NOMO-1 (cell line): ENCODE measurements around the gene UBE2M.
"Not testable (repeated sequence)": the region's sequence is repeated elsewhere in the genome, so short reads cannot be mapped to it uniquely, and the experiment has no call there.

ENCODE experiments used
- DNase-seq, 2 experiments: peaks; one replicate each; lab custom pipeline; 2025; ENCODE audit not compliant: unreplicated experiment in 2 of 2; lab: John Stamatoyannopoulos, UW

Gene UBE2M

DNA sequence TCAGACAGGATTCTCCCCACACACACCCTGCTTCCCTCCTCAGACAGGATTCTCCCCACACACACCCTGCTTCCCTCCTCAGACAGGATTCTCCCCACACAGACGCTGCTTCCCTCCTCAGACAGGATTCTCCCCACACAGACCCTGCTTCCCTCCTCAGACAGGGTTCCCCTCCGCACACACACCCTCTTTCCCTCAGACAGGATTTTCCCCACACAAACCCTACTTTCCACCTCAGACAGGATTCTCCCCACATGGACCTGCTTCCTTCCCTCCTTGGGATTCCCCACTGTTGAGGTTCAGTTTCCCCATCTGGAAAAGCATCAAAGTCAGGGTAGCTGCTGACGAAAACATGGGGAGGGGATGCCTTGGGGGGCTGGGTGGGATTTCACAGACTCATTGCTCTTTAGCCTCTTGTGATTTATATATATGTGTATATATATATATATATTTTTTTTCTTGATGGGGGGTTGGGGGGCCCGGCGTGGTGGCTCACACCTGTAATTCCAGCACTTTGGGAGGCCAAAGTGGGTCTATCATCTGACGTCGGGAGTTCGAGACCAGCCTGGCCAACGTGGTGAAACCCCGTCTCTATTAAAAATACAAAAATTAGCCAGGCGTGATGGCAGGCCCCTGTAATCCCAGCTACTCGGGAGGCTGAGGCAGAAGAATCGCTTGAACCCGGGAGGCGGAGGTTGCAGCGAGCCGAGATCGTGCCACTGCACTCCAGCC lies 15.6 kb downstream of the UBE2M start:
- DNase-seq, result not testable (repeated sequence)

DNA sequence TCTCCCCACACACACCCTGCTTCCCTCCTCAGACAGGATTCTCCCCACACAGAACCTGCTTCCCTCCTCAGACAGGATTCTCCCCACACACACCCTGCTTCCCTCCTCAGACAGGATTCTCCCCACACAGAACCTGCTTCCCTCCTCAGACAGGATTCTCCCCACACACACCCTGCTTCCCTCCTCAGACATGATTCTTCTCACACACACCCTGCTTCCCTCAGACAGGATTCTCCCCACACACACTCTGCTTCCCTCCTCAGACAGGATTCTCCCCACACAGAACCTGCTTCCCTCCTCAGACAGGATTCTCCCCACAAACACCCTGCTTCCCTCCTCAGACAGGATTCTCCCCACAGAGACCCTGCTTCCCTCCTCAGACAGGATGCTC lies 19.2 kb downstream of the UBE2M start:
- not testable (repeated sequence) for DNase-seq

DNA sequence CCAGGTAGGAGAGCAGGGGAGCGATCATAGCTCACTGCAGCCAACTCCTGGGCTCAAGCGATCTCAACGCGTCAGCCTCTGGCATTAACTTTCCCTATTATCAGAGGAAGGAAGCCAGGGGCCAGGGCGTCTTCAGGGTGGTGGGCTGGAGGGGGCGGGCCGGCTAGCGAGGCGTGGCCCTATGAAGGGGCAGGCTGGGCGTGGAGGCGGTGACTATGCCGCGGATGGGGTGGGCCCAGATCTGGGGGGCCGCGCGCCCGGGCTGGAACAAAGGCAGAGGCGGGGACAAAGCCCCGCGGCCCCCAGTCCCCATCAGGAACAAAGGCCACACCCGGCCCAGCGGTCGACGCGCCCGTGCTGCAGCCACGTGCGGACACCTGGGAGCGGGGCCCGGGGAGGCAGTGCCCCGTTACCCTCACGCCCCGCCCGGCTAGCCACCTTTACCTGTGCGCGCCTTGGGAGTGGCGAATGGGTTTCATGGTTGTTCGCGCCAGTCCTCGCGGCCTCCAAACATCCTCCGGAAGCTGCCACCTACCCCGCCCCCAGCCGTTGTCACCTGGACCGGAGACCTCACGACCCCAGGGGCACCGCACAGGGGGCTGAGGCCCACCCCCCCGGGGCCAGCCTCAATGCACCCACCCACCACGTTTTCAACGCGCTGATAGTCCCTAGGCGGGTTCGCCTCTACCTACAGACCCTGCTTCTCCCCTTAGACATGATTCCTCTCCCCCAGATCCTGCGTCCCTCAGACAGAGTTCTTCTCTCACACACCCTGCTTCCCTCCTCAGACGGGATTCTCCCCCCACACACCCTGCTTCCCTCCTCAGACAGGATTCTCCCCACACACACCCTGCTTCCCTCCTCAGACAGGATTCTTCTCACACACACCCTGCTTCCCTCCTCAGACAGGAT lies 19.9 kb downstream of the UBE2M start:
- peak; percentile 57 to 58 for DNase-seq

DNA sequence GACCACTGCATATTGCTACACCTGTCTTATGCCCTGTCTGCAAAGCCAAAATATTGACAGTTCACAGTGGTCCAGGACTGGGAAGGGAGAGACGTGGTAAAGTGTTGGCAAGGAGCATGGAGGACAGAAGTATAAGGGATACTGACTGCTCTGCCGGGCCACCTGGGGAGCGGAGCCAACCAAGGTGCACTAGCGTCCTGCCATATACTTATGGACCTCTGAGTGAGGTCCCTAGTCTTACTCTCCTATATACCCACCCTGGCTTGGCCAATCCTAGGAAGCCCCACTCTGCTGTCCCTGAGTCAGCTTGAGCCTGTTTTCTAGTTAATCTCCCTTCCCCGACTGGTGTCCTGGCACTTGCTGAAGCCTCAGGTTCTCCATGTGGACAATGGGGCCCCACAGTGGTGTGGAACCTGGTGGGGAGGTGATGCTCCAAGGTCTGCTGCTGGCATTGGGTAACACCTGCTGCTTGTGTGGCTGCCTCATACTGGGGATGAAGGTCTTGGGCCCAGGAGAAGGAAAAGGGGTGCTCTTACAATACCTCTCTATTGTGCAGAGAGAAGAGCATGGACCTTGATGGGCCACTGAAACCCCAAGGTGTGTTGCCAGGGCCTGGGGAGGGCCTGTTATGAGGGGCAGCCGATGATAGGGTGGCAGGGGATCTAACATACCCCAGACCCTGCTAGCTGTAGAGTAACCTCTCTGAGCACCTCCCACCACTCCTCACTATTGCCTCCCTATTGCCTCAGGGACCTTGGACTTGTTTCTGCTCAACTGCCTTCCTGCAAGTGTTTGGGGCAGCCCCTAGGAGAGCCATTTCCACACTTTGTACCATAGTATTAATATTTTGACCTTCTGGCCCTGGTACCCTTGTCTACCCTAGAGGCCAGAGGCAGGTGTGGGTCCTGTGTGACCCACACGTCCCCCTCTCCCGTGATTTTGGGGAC lies 21.3 kb downstream of the UBE2M start:
- no peak for DNase-seq

DNA sequence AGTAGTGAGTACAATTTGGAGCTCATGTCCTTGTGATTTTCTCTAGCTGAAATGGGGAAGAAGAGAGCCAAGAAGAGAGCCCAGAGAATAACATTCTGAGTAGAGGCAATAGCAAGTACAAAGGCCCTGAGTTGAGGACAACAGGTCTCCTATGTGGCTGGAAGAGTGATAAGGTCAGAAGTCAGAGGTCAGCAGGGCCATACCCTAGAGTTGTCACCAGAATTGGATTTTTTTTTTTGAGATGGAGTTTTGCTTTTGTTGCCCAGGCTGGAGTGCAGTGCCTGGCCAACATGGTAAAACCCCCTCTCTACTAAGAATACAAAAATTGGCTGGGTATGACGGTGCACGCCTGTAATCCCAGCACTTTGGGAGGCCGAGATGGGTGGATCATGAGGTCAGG lies 22.6 kb downstream of the UBE2M start:
- DNase-seq, result no peak

DNA sequence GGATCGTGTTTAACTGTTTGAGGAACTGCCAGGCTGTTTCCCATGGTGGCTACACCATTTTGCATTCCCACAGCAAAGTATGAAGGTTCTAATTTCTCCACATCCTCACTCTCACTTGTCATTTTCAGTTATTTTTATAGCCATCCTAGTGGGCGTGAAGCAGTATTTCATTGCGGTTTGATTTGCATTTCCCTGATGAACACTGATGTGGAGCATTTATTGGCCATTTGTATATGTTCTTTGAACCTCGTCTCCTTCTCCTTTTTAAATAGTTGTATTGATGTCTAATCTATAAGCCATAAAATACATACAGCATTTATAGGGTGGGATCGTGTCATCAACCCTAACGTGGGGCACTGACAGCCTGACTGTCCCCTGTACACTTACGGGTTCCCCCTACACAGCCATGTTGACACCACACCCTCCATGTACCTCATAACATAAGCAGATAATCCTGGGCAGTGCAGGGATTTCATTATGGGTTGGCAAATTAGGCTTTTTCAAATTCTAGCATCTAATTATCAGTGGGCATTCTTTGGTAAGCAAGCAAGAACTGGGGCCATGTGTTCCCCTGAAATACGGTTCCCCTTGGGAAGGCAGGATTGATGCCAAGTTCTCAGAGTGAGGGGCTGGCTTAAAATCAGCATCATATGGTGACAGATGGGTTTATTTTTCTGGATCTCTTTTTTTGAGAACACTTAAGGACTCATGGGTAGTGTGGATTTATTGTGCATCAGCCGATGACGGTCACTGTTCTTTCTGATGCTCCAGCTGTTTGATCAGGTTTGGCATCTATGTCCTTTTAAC lies 27.2 kb downstream of the UBE2M start:
- DNase-seq, result no peak

DNA sequence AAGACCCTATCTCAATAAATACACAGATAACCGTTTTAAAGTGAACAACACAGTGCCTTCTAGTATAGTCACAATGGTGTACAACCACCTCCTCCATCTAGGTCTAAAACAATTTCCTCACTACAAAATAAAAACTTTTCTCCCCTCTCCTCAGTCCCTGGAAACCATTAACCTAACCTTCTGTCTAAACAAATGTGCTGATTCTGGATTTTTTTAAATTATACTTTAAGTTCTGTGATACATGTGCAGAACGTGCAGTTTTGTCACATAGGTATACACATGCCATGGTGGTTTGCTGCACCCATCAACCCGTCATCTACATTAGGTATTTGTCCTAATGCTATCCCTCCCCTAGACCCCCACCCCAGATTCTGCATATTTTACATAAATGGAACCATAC lies 29.0 kb downstream of the UBE2M start:
- DNase-seq, result no peak

DNA sequence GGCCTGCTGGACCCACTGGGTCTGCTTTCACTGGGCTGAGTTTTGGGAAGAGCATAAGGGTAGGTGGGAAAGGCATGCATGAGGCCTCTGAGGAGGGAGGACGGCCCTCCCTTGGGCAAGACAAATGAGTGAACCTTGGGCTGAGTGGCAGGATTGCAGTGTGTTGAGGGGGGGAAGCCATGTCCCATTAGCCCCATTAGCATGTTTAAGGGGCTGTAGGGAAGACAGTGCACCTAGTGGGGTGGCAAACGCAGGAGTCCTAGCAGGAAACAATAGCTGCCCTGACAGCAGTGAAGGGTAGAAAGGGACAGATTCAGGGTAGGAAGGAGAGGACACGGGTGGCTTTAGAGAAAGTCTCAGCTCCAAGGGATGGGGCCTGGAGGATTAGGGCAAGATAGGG lies 35.7 kb downstream of the UBE2M start:
- no peak for DNase-seq

DNA sequence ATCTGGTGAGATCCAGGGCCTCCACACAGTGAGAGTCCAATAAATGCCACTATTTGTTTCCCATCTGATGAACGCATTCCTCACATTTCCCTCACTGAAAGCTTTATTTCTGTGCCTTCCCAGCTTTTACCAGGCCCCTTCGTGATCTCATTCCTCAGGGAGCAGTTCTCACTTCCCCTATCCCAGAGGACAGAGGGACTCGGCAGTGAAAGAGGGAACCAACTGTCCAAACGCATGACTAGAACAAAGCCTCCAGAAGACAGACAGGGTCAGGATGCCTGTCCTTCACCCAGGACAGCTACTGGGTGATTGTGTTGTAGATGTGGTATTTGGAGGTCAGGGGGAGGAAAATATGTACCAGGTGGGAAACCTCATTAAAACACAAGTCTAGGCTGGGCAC lies 36.8 kb downstream of the UBE2M start:
- DNase-seq, result no peak

DNA sequence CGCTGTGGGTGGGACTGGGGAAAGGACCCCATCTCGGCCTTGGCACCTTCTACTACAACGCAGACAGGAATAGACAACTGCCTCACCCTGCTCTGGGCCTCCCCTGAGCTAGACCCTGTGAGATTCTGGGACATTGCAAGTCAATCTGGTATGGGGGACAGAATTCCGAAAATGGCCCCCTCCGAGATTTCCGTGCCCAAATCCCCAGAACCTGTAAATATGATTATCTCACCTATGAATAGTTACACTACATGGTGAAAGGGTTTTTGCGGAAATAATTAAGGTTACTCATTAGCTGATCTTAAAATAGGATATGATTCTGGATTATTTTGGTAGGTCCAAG lies 38.2 kb downstream of the UBE2M start:
- no peak for DNase-seq

DNA sequence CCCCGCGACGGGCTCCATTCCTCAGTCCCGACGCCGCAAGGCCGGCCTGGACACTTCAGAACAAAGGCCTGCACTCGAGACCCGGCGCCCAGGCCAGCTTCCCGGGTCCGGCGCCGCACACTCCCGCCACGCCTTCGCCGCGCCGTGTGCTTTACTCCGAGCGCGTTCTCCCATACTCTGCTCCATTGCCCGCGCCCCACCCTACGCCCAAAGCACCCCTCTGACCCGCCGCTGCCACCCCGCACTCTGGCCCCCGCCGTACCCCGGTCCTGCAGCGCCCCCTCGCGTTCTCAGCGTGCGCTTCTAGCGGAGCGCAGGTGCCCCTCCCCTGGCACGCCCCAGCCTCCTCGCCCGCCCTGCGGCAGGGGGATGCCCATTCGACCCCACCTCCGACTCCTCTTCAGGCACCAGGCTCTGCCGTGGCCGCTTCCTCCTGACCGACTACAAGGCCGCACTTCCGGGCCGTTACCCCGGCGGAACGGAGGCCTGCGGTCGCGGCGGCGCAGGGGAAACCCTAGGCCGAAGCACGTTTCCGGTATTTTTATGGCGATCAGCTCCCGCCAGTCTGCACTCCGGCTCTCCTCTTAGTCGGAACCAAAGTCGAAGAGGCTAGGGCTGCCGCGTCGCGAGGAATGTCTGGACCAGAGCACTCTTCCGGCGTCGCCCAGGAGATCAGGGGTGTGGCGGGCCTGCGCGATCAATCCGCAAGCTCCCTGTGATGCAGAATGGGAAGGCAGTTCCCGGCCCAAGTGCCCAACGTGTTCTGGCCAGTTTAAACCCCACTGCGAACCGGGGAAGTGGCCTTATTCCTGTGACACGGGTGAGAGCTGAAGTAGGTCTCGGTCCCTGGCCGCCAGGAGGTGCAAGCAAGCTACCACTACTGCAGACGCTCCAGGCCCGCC lies 38.8 kb downstream of the UBE2M start, which contains the start of gene ZBTB45:
TSS of gene ZBTB45 (minus strand) at position 456 of the 902 bp plus-strand sequence. CDS start 2,137 bp downstream, outside the sequence.
- DNase-seq, result peak; percentile 91 to 96

DNA sequence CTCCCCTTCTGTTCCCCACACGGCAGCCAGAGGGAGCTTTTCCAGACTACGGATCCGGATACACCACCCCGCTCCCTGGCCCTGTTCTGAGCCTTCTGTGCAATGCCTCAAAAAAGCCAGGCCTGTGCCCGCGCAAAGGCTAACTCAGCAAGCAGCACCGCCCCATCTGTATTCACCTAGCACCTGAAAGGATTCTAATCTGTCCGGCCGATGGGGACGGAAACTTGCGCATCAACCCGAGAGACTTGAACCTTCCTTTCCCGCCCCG lies 39.4 kb downstream of the UBE2M start:
- DNase-seq, result peak; percentile 70 to 82

DNA sequence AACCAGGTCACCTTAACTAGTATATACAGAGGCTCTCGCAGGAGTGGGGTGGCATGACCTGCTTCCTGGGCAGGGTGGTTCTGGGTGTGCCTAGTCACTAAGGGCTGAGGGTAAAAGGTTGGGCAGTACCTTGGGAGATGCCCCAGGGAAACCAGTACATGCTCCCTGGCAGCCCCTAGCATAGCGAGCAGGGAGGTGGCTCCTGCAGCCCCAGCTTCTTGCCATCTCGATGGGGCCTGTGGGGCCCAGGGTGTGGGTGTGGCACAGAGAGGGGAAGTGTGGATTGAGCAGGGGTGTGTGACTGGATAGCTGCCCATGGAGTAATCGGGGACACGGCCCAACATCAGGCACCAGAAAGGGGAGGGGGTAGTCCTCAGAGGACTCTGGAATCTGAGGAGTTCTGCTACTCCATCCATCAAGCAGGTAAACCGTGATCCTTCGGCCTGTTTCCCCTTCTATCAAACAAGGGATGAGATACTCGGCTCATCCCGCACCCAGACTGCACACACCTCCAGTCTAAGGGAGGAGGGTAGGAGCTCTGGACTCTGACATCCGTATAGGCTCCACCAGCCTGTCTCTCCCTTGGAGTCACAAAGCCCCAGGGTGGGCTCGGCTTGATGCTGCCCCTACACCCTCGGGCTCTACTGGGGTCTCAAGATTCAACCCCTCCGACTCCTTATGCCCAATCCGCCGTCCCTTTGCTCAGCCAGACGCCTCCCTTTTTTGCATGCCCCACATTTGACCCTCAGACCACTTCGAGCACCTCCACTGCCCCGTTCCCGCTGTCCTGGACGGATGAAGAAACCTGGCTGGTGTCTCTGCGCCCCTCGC lies 39.9 kb downstream of the UBE2M start:
- peak; percentile 56 to 76 for DNase-seq

DNA sequence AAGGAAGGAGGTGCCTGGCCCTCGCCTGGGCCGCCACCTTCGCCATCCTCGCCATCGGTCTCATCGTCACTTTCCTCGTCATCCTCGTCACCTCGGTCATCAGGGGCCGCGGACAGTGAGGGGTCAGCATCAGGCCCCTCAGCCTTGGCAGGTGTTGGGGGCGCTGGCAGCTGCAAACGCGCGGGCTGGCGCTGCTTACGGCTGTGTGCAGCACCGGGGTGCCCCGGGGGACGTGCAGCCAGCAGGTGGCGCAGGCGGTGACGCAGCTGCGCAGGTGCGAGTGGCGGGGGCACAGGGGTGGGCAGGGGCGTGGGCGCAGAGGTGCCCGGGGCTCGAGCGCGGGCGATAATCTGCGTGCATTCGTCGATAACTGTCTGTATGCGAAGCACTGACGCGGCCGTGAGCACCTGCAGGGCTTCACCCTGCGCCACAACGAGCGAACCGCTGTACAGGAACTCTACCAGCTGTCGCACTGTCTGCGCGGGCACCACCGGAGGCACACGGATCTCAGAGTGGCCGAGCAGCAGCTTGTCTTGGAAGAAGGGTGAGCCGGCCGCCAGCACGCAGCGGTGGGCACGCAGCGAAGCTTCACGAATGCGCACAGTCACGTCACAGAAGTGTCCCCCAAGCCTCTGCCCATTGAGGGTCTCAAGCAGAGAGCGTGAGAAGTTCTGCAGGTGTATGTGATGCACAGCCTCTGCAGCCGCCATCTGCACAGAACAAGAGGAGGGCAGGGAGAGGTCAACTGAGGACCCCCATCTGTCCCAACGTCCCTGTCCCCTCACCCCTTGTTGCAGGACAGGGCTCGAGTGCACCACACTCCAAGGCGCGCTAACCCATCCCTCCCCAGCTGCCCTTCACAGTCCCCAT lies 41.2 kb downstream of the UBE2M start:
- no peak for DNase-seq

DNA sequence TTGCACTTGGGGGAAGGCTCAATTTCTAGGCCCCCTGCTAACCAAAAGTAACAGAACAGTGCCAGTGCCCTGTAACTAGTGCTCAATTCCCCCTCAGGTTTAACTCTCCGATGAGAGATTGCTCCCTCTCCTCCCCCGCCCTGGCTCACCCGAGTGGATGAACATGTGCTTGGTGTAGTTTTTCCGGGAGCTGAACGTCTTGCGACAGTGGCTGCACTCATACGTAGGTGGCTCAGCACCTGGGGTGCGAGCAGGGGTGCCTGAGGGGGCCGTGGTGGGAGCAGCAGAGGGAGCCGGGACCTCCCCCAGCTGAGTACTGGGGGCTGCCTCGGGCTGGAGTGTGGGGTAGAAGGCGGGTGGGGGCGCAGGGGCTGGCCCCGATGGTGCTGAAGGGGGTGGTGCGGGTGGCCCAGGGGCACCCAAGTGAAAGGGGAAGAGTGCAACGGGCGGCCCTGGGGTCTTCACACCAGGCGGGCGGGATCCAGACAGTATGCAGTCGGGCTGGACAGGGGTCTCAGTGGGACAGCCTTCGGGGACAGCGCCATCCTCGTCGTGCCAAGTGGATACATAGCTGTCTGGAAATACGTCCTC lies 42.1 kb downstream of the UBE2M start:
- DNase-seq, result no peak

DNA sequence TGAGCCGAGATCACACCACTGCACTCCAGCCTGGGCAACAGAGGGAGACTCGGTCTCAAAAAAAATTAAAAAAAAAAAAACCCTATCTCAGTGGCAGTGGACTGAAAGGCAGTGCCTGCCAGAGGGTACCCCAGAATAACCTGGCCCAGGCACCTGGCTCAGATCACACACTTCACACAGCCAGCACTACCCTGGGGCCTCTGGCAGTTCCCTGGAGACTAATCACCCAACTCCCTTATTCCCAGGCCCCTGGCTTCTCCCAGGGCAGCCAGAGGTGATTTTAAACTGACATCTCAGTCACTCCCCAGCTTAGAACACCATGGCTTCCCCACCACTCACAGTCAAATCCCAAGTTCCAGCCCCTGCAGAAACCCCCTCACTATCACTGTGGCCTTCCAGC lies 43.2 kb downstream of the UBE2M start:
- no peak for DNase-seq

DNA sequence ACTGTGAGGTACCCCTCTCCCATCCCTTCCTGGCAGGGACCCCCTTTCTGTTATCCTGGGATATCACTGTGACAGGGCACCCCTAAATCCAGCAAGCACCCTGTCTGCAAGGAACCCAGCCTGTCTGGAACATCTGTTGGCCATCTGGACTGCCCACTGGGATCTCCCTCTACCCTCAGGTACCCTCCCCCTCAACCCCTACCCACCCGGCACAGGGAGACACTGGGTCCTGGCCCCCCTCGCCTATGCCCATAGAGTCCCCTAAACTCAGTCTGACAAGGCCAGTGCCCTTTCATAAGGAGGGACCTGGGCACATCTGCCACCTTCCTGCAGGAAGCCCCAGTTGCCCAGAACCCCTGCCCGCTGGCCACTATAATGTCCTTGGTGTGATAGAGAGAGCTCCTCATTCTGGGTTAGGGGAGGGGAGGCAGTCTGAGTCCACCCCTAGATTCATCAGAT lies 43.8 kb downstream of the UBE2M start:
- no peak for DNase-seq
